CD4-positive, alpha-beta T cell treated with Interleukin-15 for 1 hour (primary cell): Measurements from ENCODE around the gene ST6GALNAC6.

Source experiments
- DNase-seq: peaks from one replicate; pipeline ENCODE4 v3.0.0-alpha.2; 2020

The ST6GALNAC6 gene, protein sequence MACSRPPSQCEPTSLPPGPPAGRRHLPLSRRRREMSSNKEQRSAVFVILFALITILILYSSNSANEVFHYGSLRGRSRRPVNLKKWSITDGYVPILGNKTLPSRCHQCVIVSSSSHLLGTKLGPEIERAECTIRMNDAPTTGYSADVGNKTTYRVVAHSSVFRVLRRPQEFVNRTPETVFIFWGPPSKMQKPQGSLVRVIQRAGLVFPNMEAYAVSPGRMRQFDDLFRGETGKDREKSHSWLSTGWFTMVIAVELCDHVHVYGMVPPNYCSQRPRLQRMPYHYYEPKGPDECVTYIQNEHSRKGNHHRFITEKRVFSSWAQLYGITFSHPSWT

DNA sequence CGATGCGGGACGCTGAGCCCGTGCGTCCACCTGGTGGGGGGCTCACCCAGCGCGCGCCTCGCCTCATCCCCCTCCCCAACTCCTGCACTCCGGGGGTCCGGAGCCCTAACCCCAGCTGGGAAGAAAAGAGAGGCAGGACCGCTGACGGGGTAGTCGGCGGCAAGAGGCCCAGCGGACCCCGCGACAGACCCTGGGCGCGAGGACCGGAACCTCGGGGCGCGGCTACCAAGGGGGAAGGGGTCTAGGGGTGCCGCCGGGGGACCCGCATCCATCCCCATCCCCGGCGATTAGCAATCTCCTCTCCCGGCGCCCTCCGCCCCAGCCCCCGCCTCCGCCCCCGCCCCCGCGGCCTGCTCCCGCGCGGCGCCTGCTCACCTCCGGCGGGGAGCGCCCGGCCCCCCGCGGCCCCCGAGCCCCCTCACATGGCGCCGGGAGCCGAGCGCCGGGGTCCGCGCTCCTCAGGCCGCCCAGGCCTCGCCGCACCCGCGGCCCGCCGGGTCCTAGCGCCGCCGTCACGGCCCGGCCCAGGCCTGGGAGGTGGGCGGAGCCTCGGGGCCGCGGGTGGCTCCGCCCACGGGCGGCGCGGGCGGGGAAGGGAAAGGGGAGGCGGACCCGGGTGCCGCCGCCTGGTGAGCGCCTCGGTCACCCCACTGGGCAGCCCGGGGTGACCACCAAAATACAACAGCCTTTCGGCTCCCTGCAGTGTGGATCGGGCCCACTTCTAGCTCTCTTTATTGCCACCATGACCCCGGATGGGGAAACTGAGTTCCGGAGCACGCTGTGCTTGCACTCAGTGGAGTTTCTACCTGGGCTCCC is at the start of gene ST6GALNAC6:
ST6GALNAC6 (minus strand) TSS at position 476 of the 816 bp plus-strand sequence. CDS start 1,622 bp downstream, outside the sequence.
- peak; percentile 71 for DNase-seq

DNA sequence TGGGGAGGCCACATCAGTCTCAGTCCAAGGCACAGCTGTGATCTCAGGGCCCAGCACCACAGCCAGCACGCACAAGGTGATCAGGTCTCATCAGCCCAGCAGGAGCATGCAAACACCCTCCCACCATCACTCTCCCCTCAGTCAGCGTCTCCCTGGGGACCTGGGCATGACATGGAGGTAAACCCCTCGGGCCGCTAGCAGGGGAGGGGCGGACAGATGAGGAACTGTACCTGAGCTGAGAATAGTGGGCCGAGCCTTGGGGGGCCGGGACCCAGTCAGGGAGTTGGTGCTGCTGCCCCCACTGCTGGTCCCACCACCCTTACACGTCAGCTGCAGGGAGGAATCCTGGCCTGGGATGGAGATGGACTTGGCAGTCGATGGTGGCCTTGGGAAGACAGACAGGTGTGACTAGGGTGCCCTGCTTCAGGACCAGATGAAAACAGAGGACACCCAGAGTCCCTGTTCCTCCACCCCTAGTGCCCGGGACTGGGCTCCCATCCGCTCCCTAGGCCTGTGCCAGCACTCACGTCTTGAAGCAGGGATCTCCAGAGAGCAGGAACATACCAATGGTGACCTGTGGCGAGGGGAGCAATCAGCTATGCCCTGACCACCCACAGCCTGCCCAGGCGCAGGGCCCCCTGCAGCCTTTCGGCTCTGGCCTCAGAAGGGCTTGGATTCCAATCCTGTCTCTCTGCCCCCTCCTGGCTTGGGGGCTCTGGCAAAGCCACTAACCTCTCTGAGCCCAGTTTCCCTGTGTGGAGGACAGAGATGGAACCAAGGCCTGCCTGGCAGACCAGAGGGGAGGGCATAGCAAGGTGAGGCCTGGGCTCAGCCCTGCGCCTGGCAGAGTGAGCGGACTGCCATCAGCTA is 48.7 kb upstream of the ST6GALNAC6 start:
- DNase-seq = no peak

DNA sequence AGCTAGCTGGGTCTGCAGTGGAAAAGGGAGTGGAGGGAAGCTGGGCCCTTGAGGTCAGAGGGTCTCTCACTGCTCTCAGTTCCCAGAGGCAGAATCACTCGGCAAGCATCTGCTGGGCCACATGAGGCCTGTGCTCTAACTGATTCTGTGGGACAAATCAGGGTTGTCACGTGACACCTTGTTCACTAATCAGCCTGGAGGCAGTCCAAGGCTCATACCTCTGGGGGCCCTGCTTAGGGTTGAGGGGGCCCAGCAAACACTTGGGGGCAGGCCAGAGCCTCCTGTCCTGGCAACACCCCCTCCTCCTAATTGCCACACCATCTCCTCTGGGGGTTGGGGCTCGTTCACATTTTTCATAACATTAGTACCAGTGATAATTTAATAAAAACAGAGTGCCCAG is 47.3 kb upstream of the ST6GALNAC6 start:
- DNase-seq = no peak

DNA sequence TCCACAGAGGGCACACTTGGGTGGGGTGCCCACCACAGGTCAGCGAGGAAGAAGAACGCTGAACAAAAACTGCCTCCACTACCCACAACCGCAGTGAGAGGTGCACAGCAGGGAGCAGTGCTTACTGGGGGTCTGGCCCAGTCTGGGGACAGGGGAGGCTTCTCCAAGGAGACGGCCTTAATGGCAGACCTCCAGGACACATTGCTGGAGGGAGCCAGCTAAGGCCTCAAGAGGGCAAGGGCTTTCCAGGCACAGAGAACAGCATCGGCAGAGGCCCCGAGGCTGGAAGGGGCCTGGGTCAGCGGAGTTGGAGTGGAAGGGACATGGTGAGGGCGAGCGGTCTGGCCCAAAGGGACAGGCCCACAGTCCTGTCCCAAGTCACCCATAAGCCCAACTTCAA is 46.5 kb upstream of the ST6GALNAC6 start:
- DNase-seq = no peak

DNA sequence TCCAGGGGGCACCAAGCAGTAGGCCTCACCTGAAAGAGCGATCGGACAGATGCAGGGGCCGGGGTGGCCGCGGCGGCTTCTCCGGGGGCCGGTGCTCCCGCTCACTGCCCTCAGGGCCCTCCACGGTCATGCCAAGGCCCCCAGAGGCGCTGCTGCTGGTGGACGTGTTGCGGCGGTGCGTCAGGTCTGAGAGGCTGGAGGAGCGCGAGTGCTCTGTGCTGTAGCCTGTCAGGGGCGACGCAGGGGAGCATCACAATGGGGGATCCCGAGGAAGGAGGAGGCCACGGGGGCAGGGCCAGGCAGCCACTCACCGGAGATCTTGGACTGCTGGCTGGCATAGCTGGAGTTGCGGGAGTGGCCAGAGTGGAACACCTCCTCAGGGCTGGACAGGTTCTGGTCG is 45.9 kb upstream of the ST6GALNAC6 start:
- no peak for DNase-seq

DNA sequence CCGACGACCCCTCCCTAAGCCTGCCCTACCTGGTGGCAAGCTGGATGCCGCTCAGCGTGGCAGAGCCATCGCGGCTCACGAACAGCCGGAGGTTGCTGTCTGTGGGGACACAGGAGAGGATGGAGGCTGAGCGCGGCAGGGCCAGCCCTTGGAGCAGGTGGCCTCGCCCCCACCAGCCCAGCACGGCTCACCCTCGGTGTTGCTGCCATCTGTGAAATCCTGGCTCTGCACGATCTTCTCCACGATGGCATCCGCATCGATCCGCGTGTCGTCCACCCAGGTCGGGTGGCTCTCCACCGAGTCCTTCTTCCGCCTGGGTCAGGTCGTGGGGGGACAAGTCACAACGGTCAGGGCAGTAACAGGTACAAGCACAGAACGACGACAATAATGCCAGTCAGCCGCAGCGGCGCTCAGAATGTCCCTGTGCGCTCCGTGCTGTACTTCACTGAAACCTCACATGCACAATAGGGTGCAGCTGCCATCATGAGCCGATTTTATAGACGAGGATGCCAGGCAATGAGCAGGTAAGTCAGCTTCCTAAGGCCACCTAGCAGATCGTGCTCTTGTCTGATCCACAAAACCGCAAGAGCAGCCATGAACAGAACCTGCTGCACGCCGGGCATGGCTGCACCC is 45.3 kb upstream of the ST6GALNAC6 start:
- no peak for DNase-seq

DNA sequence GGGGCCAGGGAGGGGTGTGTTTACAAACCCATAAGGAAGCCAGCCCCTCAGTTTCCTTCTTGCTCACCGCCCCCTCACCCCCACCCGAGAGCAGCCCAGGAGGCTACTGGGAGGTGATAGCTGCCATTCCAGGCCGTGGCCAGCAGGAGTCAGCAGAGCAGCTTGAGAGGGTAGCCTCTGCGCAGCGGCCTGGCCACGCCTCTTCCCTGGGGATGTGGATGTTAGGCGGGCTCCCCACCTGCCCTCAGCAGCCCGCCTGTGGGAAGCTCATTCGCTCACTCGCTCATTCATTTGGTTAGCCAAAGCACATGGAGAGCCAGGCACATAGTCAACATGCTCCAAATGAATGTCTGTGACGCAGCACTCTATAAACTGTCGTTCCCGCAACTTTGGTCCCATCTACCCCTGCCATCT is 44.3 kb upstream of the ST6GALNAC6 start:
- peak; percentile 78 for DNase-seq

DNA sequence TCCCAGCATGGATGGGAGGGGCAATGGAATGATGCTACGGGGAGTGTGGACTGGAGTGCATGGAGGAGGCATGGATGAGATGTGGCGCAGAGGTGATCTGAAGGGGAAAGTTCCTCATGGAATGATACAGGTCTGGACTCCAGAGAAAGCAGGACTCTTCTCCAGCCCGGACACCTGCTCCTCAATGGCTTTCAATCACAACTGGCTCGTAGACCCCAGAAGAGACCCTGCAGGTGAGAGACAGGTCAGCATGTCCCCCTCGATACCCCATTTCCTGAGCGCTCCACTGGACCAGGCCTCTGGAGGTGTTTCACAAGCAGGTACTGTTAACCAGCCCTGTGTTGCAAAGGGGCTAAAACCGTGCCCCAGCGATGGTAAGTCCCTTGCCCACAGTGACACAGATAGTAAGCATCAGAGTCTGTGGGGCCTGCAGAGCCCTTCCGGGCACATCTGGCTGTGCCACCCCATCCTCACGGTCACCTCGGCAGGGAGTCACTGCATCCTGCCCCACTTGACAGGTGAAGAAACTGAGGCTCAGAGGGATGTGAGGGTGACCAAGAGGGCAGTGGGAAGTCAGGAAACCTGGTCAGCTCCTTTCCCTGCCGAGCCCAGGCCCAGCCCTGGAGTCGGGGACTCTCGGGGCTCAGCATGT is 43.7 kb upstream of the ST6GALNAC6 start:
- DNase-seq = no peak

DNA sequence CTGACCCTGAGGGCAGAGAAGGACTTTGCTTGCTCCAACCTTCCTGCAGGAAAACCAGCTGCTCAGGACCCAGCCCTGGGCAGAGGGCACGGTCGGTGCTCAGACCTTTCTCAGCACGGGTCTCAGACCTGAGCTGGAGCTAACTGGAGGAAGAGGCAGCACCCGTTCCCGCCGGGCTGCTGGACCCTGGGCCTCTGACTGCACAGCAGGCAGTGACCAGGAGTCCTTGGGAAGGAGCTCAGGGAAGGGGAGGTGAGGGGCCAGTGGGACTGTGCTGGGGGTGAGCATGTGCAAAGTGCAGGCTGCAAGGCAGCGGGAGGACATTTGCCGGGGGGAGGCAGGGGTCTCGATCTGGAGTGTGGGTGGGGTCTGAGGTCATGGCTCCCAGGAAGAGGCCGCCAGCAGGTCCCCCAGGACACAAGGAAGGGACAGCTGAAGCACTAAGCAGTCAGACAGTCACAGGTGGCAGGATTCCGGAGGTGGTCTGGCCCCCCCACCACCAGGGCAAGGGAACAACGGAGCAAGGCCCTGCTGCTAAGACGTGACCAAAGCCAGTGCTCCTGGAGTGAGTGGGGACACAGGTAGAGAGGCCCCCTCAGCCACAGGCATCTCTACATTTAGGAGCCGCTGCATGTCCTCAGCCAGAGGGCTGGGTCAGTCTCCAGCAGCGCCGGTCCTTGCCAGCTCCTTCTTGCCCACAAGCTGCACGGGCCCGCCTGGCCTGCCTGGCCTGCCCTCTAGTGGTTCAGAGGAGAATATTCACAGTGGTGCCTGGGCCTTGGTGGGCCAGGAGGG is 43.0 kb upstream of the ST6GALNAC6 start:
- DNase-seq = peak; percentile 58

DNA sequence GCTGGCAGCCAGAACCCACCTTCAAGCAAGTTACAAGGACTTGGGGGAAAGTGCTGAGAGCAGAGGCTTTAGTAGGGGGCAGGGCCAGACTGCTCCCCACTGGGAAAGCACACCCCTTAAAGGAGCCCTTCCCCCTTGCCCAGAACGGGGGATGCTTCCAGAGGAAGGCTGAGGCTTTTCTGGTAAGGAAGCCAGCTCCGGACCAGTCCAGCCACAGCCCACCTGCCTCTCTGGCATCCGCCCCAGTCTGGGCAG is 42.5 kb upstream of the ST6GALNAC6 start:
- DNase-seq = no peak

DNA sequence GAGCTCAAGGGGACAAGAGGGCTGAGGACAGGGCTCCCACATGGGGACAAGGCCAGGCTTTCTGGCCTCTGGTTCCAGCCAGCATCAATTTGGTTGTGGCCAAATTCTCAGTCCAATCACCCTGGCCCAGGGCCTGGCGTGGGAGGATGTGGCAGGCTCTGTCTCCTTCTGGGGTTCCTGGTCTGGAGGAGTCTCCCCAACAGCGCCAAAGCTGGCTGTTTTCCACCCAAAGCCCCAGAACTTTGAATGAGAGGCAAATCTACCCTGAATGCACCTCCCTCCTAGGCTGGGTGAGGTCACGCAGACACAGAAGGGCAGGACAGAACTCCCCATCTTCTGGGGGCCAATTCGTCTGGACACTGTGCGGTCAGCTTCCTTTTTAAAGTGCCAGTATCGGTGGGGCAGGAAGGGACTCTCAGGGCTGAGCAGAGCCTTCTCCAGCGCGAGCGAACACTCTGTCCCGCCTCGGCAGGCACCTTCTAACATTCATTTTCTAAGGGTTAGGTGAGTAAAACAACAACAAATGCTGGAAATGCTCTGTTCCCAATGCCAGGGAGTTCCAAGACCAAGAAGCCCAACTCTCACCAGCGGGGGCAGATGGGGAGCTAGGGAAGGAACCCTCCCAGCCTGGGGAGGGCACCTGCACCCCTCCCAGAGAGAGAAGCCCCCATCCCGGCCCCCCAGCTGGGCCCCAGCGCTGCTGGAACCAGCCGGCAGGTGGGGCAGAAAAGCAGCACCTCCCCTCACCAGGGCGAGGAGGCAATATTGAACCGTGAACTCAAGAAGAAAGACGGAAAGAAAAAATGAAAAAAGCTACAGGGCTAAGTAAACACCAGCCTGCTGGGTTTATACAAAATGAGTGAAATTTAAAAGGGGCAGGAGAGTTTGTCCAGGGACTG is 41.9 kb upstream of the ST6GALNAC6 start:
- no peak for DNase-seq

DNA sequence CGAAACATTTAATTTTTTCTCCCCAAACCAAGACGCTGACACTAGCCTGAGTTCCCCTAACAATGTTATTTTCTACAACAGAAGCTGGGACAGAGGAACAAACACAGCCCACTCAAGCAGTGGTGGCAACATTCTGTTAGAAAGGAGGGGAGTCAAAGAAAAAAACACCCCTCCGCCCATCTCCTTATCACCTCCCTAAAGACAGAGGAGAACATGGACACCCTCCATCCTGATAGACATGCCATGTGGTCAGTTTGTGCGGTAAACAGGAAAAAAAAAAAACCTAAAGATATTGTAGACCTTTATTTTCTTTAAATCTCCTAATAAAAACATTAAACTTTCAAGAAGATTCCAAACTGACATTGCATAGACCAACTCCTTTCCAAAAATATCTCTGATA is 41.2 kb upstream of the ST6GALNAC6 start:
- DNase-seq = no peak

DNA sequence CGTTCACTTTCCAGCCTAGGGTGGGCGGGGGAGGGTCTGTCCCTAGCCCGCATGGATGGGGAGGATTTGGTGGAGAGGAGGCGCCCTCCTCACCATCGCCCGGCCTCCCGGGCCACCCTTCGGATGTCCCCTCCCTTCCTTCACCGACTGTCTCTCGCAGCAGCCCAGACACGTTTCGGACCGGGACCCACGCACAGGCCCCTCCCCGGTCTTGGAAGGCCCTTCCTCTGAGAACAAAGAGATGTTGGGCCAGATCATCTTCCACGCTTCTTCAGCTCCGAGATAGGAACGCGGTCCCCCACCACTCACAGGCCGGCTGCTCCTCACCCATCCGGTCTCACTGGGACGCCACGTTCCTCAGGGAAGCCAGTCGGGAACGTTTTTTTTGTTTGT is 38.9 kb upstream of the ST6GALNAC6 start:
- no peak for DNase-seq

DNA sequence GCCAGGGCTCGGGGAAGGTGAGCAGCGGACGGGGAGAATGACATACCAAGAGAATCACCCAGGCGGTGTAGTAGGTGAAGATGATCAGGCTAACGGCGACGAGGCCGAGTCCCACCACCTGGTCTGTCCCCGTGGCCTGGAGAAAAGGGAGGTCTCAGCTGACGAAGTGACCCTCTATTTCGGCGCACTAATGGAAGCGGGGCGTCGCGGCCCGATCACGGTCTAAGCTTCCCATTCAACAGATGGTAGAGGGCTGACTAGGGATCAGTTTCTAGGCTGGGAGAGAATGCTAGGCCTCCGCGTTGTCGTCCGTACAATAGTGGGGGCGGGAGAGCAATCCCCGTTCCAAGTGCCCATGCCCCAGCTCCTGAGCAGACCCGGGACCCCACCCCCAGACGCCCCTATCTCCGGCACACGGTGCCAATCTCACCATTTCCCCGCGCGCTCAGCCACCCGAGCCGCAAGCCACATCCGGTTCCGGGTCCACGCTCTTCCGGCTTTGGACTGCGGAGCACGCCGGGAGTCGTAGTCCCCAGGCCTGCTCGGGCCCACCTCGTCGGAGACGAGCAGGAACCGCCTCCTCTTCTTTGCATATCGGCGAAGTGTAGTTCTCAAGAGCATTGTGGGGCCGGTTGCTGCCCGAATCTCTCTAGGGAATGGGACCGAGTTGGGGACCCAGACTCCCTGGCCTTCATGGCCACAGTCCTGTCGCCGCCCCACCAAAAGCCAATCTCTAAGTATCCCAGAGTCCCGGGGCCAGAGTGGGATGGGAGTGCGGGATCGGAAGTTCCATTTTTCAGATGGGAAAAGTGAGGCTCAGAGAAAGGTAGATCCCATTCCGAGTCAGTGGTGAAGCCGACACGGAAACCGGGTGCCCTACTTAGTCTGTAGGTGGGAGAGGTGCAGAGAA is 38.2 kb upstream of the ST6GALNAC6 start, which contains the start of gene DPM2:
DPM2 (minus strand) TSS at position 467 of the 910 bp plus-strand sequence; CDS start at position 433, 34 bp downstream.
- DNase-seq = peak; percentile 88

DNA sequence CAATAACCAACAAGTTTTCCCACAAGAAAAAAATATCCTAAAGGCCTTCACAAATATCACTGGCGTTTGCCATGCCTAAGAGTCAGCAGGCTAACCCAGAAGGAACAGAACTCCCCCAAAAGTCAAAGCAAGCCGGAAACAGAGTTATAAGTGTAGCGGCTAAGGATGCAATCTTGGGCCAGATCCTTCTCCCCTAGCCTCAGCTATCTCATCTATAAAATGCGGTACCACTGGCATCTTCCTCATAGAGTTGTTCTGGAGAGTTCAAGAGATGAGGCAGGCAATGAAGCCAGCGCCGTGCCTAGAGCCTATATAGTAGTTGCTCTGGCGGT is 37.6 kb upstream of the ST6GALNAC6 start:
- DNase-seq = no peak

DNA sequence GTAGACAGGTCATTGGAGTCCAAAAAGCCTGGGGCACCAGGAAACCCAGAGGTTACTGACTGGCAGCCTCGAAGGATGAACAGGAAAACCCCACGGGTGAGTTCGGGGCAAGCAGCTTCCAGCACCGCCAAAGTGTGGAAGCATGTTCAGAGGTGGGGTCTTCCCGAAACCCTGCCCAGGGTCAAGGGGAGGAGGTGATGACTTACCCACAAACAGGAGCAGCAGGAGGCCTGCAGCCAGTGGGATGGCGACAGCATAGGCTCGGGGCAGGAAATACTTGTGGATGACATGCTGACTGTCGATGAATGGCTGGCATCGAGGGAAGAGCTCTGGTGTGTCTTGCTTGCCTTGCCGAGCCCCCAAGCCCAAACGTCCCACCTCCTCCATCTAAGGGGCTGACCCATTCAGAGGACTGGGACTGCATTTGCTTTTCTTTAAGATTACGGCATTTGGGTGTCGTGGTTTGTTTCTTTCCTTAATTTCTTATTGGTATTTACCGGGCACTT is 37.0 kb upstream of the ST6GALNAC6 start:
- no peak for DNase-seq

DNA sequence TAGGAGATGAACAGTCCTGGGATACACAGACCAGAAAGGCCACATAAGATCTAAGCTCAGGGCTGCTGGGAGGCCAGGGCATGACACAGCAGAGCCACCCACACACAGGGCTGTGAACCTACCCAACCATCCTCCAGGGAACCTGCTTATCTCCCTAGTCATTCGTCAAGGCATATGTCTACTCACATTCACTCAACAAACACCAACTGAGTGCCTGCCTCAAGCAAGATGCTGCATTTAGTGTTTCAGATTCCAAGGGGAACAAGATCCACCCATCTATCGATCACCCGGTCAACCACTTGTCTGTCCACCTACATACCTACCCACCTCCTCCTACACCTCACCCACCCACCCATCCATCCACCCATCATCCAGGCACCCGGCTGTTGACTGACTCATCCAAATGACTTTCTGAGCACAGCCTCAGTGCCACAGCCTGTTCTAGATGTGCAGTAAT is 36.4 kb upstream of the ST6GALNAC6 start:
- DNase-seq = no peak

DNA sequence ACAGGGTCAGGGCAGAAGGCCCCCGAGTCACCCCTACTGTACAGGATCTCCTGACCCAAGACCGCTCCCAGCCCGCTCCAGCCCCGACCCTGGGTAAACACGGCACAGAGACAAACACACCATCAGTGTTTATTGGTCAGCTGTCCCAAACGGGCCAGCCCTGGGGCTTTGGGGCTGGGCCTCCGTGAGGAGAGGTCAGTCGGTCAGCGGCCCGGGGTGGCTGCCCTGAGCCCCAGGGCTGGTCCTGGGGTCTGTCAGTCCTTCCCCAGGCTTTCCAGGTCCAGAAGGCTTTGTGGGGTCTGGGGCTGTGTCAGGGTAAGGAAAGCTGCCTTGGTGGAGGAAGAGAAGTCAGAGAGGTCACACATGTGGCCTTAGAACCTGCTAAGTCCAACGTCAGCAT is 35.6 kb upstream of the ST6GALNAC6 start:
- no peak for DNase-seq

DNA sequence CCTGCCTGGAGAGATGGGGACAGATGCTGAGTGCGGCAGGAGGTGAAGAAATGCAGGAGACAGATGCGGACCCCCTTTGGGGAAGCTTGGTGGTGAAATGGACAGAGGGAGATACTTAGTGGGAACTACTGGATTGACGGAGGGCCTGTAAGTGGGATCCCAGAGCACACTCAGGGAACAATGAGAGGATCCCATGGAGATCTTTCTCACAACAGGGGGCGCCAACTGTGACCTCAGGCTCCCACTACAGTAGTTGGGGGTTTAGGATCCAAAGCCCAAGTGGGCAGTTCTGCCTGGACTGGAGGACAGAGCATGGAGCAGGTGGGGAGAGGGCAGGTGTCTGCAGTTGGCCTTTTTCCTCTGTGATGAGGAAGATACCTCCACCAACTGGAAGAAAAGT is 34.8 kb upstream of the ST6GALNAC6 start:
- DNase-seq = no peak
